CD8-positive, alpha-beta memory T cell (primary cell): ENCODE measurements around the gene ATAD3B. TPM values are rescaled to one million over a fixed set of nuclear protein-coding genes. Genes with fewer than 3 reads are reported as not detected.
"Not testable (repeated sequence)": the region's sequence is repeated elsewhere in the genome, so short reads cannot be mapped to it uniquely, and the experiment has no call there.

Experiments
- CTCF ChIA-PET: fragments of 350-600 bp; sonication (Branson Sonifier 250); formaldehyde crosslinking; loops from one replicate; lab custom pipeline; 2021; ENCODE audit warnings: antibody characterized with exemption; lab: Charles Lee
- POLR2A ChIA-PET: fragments of 350-600 bp; sonication (Branson Sonifier 250); formaldehyde crosslinking; loops from one replicate; lab custom pipeline; 2021; ENCODE audit warnings: antibody characterized with exemption; lab: Charles Lee
- DNase-seq, 5 donors: peaks; one replicate each; pipeline versions ENCODE4 v3.0.0 to v3.0.0-alpha.2; 2020 to 2022; ENCODE audit warnings: mixed read lengths in 1 of 5
- H3K27ac ChIP-seq: one replicate; pipeline ENCODE4 v1.7.0; 2013; ENCODE audit warnings: low read depth, mild to moderate bottlenecking, low read length, moderate library complexity
- H3K27me3 ChIP-seq: 2 replicates; pipeline ENCODE4 v1.7.0; 2013; ENCODE audit warnings: low read length, mild to moderate bottlenecking; ENCODE audit not compliant: insufficient read depth, poor library complexity, severe bottlenecking
- H3K36me3 ChIP-seq: 2 replicates; pipeline ENCODE4 v1.7.0; 2013; ENCODE audit warnings: mild to moderate bottlenecking, low read length, moderate library complexity; ENCODE audit not compliant: insufficient read depth
- H3K4me1 ChIP-seq: 2 replicates; pipeline ENCODE4 v1.7.0; 2013; ENCODE audit warnings: mild to moderate bottlenecking, low read length, moderate library complexity; ENCODE audit not compliant: insufficient read depth
- H3K4me3 ChIP-seq: 2 replicates; pipeline ENCODE4 v1.7.0; 2013; ENCODE audit warnings: mild to moderate bottlenecking, low read length
- H3K9me3 ChIP-seq: 2 replicates; pipeline ENCODE4 v1.7.0; 2013; ENCODE audit warnings: mild to moderate bottlenecking, low read length
- H3K27ac Mint-ChIP-seq, 8 donors: one replicate each; pipeline ENCODE4 v1.8.0; 2020 to 2021; ENCODE audit warnings: mixed read lengths in 8 of 8, mild to moderate bottlenecking in 6 of 8, inconsistent platforms in 3 of 8, moderate library complexity in 3 of 8
- H3K27me3 Mint-ChIP-seq, 2 donors: one replicate each; pipeline ENCODE4 v1.8.0; 2020 to 2021; ENCODE audit warnings: mixed read lengths in 2 of 2, mild to moderate bottlenecking in 1 of 2, moderate library complexity in 1 of 2
- H3K36me3 Mint-ChIP-seq, 3 donors: one replicate each; pipeline ENCODE4 v1.8.0; 2020 to 2021; ENCODE audit warnings: mixed read lengths in 3 of 3, inconsistent platforms in 1 of 3, mild to moderate bottlenecking in 1 of 3
- H3K4me1 Mint-ChIP-seq, 3 donors: one replicate each; pipeline ENCODE4 v1.8.0; 2020 to 2021; ENCODE audit warnings: mixed read lengths in 3 of 3, inconsistent platforms in 1 of 3, mild to moderate bottlenecking in 1 of 3
- H3K4me3 Mint-ChIP-seq, 7 donors: one replicate each; pipeline ENCODE4 v1.8.0; 2020 to 2021; ENCODE audit warnings: mixed read lengths in 7 of 7, mild to moderate bottlenecking in 6 of 7, moderate library complexity in 4 of 7, inconsistent platforms in 2 of 7
- H3K9me3 Mint-ChIP-seq, 5 donors: one replicate each; pipeline ENCODE4 v1.8.0; 2020 to 2022; ENCODE audit warnings: mixed read lengths in 5 of 5, mild to moderate bottlenecking in 3 of 5, moderate library complexity in 2 of 5, inconsistent platforms in 1 of 5
- polyA plus RNA-seq: library from polyadenylated mRNA; unstranded; fragments of 300-500 nt; fragmentation: Illumina TruSeq; gene quantifications from one replicate; pipeline ENCODE4 v1.2.3, GENCODE V29; 2021
- total RNA-seq, 2 experiments: library from RNA; stranded (reverse); gene quantifications; one replicate each; pipeline ENCODE4 v1.2.3, GENCODE V29; 2021

ATAD3B gene
- total and polyA plus RNA-seq, 3 experiments from 2014 or later = 7.9 to 86.6 (median 81.6) TPM

GRCh38 chr1:1518621-1519007 is 47.0 kb downstream of the ATAD3B start:
- CTCF ChIA-PET, H3K27ac ChIP-seq, H3K9me3 Mint-ChIP-seq, POLR2A ChIA-PET, H3K36me3 ChIP-seq, DNase-seq, H3K27me3 Mint-ChIP-seq, H3K4me3 Mint-ChIP-seq, H3K27me3 ChIP-seq, H3K4me1 Mint-ChIP-seq, H3K9me3 ChIP-seq, H3K27ac Mint-ChIP-seq, H3K4me3 ChIP-seq, H3K4me1 ChIP-seq: not testable (repeated sequence)
- peaks cover 0 to 42% (median 8%) of the 10 kb centered on the region in 3 donors for H3K36me3 Mint-ChIP-seq

GRCh38 chr1:1519805-1520505 is 48.4 kb downstream of the ATAD3B start:
- H3K27me3 ChIP-seq, DNase-seq, H3K4me1 Mint-ChIP-seq, CTCF ChIA-PET, H3K4me3 Mint-ChIP-seq, H3K27me3 Mint-ChIP-seq, H3K9me3 Mint-ChIP-seq, H3K27ac ChIP-seq, H3K36me3 ChIP-seq, H3K9me3 ChIP-seq, H3K4me3 ChIP-seq, H3K4me1 ChIP-seq, POLR2A ChIA-PET, H3K27ac Mint-ChIP-seq: not testable (repeated sequence)
- peaks cover 0 to 47% (median 8%) of the 10 kb centered on the region in 3 donors for H3K36me3 Mint-ChIP-seq

- Mint-ChIP-seq H3K27ac (no peak overlapping the region), H3K4me1 (no peaks in the 10 kb centered on the region), H3K27me3 (no peaks in the 10 kb centered on the region), H3K36me3 (peaks cover 0 to 50% (median 8%) of the 10 kb centered on the region in 3 donors), H3K9me3 (no peaks in the 10 kb centered on the region), H3K4me3 (no peak overlapping the region)
- POLR2A ChIA-PET = no interaction called here
- Histone ChIP-seq H3K9me3 (no peaks in the 10 kb centered on the region), H3K4me3 (no peak overlapping the region), H3K27me3 (no peaks in the 10 kb centered on the region), H3K27ac (no peak overlapping the region), H3K36me3 (peaks cover 6% of the 10 kb centered on the region), H3K4me1 (no peaks in the 10 kb centered on the region)
- CTCF ChIA-PET = no interaction called here
- no peak for DNase-seq
Observed at GRCh38 chr1:1521331-1521730, 49.8 kb downstream of the ATAD3B start.

- POLR2A ChIA-PET, H3K27ac ChIP-seq, H3K27ac Mint-ChIP-seq, H3K36me3 ChIP-seq, H3K4me1 Mint-ChIP-seq, H3K27me3 ChIP-seq, CTCF ChIA-PET, H3K4me1 ChIP-seq, H3K4me3 ChIP-seq, H3K4me3 Mint-ChIP-seq, H3K9me3 Mint-ChIP-seq, H3K27me3 Mint-ChIP-seq, H3K9me3 ChIP-seq, DNase-seq: not testable (repeated sequence)
- H3K36me3 Mint-ChIP-seq = peaks cover 0 to 54% (median 8%) of the 10 kb centered on the region in 3 donors
Observed at GRCh38 chr1:1522536-1522935, 51.0 kb downstream of the ATAD3B start.

GRCh38 chr1:1523226-1523625 is 51.7 kb downstream of the ATAD3B start:
- CTCF ChIA-PET, POLR2A ChIA-PET: not testable (repeated sequence)

GRCh38 chr1:1523651-1524050 is 52.1 kb downstream of the ATAD3B start:
- H3K4me1 ChIP-seq, H3K27me3 ChIP-seq, H3K27ac Mint-ChIP-seq, H3K27ac ChIP-seq, H3K9me3 Mint-ChIP-seq, H3K4me3 Mint-ChIP-seq, H3K4me3 ChIP-seq, H3K36me3 ChIP-seq, H3K4me1 Mint-ChIP-seq, H3K9me3 ChIP-seq, CTCF ChIA-PET, DNase-seq, H3K27me3 Mint-ChIP-seq, POLR2A ChIA-PET: not testable (repeated sequence)
- peaks cover 0 to 50% (median under 1%) of the 10 kb centered on the region in 3 donors for H3K36me3 Mint-ChIP-seq

More at GRCh38 chr1:1523226-1523625, 51.7 kb downstream of the ATAD3B start:
- H3K4me1 Mint-ChIP-seq, DNase-seq, H3K4me3 ChIP-seq, H3K27ac Mint-ChIP-seq, H3K9me3 Mint-ChIP-seq, H3K4me3 Mint-ChIP-seq, H3K27ac ChIP-seq, H3K27me3 Mint-ChIP-seq, H3K9me3 ChIP-seq, H3K36me3 ChIP-seq, H3K4me1 ChIP-seq, H3K27me3 ChIP-seq: not testable (repeated sequence)
- H3K36me3 Mint-ChIP-seq = peaks cover 0 to 53% (median 4%) of the 10 kb centered on the region in 3 donors

GRCh38 chr1:1524750-1525383 is 53.3 kb downstream of the ATAD3B start:
- H3K4me3 Mint-ChIP-seq, H3K27me3 Mint-ChIP-seq, H3K27ac Mint-ChIP-seq, H3K9me3 Mint-ChIP-seq, CTCF ChIA-PET, H3K4me1 Mint-ChIP-seq, H3K4me1 ChIP-seq, H3K27ac ChIP-seq, H3K9me3 ChIP-seq, H3K27me3 ChIP-seq, H3K4me3 ChIP-seq, H3K36me3 ChIP-seq, DNase-seq: not testable (repeated sequence)
- peaks cover 0 to 50% (median 0%) of the 10 kb centered on the region in 3 donors for H3K36me3 Mint-ChIP-seq
- POLR2A ChIA-PET = interaction anchor here (0.6 kb wide), 1 partner anchor 234 kb away, joined by 4 read pairs; no protein-coding TSS in a partner anchor

- H3K27me3 Mint-ChIP-seq, POLR2A ChIA-PET, H3K27me3 ChIP-seq, H3K4me1 ChIP-seq, H3K27ac Mint-ChIP-seq, H3K4me3 Mint-ChIP-seq, H3K4me1 Mint-ChIP-seq, H3K27ac ChIP-seq, DNase-seq, H3K9me3 ChIP-seq, H3K4me3 ChIP-seq, H3K9me3 Mint-ChIP-seq, H3K36me3 ChIP-seq, CTCF ChIA-PET: not testable (repeated sequence)
- peaks cover 0 to 46% (median 4%) of the 10 kb centered on the region in 3 donors for H3K36me3 Mint-ChIP-seq
Observed at GRCh38 chr1:1526476-1526875, 54.9 kb downstream of the ATAD3B start.
